GM18498 (cell line): Measurements from ENCODE around the gene CCL25.
"Not testable (repeated sequence)": the region's sequence is repeated elsewhere in the genome, so short reads cannot be mapped to it uniquely, and the experiment has no call there.

ENCODE experiments used
- ATAC-seq: cut with Tn5 transposase; IDR thresholded peaks from one replicate; pipeline ENCODE4 v1.9.1; 2021; ENCODE audit warnings: mild to moderate bottlenecking, moderate library complexity; ENCODE audit not compliant: unreplicated experiment

Gene CCL25, protein sequence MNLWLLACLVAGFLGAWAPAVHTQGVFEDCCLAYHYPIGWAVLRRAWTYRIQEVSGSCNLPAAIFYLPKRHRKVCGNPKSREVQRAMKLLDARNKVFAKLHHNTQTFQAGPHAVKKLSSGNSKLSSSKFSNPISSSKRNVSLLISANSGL

DNA sequence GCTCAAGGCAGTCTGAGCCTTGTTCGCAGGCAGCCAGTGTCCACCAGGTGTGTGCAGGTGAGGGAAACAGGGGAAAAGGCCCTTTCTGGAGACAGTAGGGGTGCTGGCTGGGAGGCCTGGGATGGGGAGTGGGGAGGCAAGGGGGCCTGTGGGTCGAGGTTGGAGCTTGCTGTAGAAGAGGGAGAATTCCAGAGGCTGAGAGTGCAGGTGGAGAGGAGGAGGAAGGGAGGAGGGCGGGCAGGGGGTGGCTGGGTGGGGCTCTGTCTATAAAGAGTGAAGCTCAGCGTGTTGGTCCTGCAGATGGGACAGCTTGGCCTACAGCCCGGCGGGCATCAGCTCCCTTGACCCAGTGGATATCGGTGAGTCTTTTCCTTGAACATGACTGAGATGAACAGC is at the start of gene CCL25:
TSS of gene CCL25 (plus strand) at position 297 of the 396 bp plus-strand sequence. CDS start 290 bp downstream, outside the sequence.
- ATAC-seq: no peak

DNA sequence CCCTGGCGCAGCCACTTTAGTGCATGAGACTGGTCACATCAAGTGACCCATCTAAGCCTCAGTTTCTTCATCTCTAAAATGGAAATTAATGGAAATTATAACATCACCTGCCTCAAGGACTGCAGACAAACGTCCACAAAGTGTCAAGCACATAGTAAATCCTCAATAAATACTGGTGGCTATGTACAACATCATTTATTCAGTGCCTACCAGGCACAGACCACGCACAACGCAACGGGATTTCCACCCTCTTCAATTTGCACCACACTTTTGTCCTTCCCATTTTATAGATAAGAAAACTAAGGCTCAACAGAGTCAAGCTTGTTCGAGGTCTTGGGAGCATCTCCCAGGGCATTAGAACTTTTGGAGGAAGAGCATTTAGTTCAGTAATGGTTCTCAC is 48.6 kb upstream of the CCL25 start:
- no peak for ATAC-seq

DNA sequence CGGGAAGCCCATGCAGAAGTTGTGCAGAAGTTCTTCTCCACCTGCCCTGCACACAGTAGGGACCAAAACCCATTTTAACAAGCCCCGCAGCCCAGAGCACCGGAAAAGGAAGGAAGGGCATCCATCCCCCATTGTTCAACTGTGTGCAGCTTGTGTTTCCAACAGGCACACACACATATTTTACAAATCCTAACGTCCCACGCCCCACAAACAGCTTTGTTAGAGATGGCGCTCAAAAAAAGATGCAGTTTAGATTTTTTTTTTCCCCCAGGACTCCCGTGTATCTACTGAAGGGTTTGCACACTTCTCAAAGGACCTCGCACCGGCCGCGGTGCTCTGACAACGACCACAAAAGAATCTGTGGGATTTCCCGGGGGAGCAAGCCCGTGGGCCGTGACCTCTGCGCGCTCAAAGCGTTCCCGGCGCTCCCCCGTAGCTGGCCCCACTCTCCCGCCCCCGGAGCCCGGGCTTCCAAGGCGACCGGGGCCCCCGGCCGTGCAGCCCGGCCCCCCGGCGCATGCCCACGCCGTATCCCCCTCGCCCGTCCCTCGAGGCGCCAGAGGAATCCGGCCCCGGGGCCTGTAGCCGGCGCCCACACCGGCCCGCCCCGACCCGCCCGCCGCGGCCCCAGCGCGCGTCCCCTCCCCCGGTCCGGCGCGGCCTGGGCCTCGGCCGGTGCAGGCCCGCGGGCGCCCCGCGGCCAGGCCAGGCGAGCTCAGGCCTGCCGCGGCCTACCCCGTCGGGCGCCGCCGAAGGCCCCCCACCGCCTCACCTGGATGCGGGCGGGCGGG is 47.6 kb upstream of the CCL25 start:
- ATAC-seq: peak; percentile 34

DNA sequence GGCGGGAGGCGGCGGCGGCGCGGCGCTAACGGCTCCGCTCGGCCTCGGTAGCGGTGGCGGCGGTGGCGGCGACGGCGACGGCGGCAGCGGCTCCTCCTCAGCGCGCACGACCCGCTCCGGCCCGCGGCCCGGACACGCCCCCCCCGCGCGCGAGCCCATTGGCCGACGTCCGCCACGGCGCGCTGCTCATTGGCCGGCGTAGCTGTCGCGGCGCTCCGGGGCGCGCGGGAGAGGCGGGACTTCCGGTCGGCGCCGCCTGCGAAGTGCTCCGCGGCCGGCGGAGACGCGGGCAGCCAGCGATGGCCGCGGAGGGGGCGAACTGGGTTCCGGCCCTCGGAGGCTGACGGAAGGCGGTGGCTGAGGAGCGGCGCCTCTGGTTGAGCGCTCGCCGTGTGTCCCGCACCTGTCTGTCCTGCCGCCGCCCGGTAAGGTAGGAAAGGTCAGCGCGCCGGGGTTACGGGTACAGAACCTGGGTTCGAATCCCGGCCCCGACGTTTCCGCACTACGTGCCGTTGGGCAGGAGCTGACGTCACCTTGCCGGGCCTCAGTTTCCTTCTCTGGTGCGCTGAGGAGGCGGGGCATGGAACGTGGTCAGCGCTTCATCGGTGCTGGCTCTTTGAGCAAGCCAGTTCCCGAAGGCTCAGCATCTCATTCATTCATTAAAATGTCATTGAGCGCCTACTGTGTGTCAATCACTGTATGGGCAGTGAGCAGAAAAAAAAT is 46.9 kb upstream of the CCL25 start, which contains the start of gene ELAVL1:
TSS of gene ELAVL1 (minus strand) at position 108 of the 723 bp plus-strand sequence. CDS start 13,826 bp downstream, outside the sequence.
- peak; percentile 74 for ATAC-seq

DNA sequence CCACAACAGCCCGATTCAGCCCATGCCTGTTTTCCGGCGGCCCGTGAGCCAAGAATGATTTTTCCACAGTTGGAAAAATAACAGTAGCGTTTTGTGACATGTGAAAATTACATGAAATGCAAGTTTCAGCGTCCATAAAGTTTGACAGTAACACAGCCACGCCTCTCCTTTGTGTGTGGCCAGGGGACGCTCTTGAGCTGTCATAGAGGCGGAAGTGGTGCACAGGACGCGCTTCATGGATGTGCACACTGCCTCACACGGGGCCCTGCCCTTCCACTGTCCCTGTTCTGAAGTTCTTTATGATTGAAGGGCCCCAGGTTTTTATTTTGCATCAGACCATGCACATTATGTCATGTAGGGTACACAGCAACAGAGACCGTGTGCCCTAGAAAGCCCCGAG is 34.8 kb upstream of the CCL25 start:
- no peak for ATAC-seq

DNA sequence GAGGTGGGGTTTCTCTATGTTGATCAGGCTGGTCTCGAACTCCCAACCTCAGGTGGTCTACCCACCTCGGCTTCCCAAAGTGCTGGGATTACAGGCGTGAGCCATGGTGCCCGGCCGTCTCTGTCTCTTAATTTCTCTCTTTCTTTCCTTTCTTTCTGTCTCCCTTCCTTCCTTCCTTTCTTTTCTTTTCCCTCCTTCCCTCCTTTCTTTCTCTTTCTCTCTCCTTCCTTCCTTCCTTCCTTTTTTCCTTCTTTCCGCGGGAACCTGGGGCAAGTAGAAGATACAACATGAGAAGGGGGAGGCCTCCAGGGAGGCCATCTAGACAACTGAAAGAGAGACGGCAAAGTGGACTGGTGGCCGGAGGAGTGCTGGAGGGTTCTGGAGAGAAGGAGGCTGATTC is 31.9 kb upstream of the CCL25 start:
- no peak for ATAC-seq

DNA sequence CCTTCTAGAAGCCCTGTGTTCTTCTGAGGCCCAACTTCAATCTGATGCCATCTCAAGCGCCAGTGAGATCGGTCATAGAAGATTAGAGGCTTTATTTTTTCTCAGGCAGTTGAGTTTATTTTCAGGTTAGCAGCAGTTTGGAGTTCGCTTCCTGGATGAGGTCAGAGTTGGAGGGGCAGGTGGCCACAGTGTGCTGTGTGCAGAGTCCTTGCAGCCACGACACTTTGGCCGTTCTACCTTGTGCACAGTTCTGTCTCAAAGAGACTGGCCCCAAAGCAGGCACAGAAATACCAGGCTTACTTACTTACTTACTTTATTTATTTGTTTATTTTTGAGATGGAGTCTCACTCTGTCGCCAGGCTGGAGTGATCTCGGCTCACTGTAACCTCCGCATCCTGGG is 31.2 kb upstream of the CCL25 start:
- ATAC-seq: no peak

DNA sequence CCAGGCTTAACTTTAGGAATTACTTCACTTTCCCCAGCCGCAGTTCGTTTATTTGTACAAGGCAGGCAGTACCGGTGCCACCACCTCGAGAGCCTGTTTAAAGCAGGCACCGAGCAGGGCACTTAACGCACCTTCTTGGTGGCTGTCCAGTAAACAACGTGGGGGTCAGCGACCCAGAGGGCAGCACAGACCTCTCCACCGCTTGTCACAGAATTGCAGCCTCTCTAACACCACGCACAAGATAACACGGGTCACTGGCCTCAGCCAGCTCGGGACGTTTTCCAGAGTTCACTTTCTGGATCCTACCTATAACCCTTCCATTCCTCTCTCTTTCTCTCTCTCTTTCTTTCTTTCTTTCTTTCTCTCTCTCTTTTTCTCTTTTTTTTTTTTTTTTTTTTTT is 30.3 kb upstream of the CCL25 start:
- no peak for ATAC-seq

DNA sequence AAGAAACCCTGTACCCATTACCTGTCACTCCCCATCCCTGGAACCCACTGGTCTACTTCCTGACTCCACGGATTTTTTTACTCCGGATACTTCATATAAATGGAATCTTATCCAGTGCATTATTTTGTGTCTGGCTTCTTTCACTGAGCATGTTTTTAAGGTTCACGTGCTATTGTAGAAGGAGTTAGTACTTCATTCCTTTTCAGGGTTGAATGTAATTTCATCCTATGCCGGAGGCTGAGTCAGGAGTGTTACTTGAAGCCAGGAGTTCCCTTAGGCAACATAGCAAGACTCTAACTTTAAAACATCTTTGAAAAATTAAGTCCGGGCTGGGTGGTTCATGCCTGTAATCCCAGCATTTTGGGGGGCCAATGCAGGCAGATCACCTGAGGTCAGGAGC is 29.2 kb upstream of the CCL25 start:
- no peak for ATAC-seq

DNA sequence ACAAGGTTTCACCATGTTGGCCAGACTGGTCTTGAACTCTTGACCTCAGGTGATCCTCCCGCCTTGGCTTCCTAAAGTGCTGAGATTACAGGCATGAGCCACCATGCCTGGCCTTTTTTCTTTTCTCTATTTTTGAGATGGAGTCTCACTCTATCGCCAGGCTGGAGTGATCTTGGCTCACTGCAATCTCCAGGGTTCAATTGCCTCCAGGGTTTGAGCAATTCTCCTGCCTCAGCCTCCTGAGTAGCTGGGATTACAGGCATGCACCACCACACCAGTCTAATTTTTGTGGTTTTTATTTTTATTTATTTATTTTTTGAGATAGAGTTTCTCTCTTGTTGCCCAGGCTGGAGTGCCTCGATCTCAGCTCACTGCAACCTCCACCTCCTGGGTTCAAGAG is 28.3 kb upstream of the CCL25 start:
- not testable (repeated sequence) for ATAC-seq

DNA sequence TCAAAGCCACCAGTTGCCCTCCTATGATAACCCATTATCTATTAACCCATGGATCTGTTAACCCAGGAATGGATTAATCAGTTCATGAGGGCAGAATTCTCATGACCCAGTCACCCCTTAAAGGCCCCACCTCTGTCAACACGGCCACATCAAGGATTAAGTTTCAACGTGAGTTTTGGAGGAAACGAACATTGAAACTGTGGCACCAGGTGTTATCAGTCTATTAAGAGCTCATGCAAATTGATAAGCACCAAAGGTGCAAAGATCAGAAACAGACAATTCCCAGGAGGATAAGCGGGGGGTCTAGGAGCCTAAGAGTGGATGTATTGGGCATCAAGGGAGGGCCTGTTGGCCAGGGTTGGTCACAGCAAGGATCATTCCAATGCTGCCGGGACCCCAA is 27.2 kb upstream of the CCL25 start:
- ATAC-seq: no peak

DNA sequence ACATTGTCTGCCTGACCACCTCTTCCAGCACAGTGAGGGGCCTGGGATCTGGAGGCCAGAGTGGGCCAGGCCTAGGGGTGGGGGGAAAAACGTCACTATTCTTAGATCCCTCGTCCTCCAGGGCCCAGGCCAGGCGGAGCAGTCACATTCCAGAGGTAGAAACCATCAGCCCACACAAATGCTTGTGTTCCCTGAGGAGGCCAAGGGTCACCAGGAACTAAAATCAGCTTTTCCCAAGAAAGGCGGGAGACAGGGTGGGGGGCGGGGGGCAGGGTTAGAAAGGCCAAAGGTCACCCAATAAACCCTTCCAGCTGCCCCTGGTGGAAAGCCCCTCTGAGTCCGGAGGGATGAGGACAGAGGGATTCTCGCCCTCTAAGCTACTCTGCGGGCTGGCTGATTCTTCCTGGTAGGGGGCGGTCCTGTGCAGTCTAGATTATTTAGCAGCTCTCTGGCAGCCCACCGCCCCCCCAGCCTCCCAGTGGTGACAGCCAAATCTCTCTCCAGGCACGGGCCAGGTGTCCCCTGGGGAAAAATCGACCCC is 23.5 kb upstream of the CCL25 start:
- ATAC-seq: no peak

DNA sequence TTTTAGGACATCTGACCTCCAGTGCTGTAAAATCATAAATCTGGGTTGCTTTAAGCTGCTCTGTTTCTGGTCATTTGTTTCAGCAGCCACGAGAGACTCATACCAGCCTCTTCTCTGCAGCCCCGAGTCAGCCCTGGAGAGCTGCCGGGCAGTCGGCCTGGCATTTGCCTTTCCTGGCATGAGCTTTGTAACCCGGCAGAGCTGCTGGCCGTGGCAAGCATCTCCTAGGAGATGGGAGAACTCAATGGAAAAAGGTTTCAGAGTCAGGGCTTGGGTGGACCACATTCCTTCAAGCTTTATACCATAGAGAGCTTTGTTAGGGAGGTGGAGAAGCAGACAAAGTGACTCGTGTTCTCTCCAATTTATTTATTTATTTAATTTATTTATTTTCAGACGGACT is 21.6 kb upstream of the CCL25 start:
- ATAC-seq: no peak

DNA sequence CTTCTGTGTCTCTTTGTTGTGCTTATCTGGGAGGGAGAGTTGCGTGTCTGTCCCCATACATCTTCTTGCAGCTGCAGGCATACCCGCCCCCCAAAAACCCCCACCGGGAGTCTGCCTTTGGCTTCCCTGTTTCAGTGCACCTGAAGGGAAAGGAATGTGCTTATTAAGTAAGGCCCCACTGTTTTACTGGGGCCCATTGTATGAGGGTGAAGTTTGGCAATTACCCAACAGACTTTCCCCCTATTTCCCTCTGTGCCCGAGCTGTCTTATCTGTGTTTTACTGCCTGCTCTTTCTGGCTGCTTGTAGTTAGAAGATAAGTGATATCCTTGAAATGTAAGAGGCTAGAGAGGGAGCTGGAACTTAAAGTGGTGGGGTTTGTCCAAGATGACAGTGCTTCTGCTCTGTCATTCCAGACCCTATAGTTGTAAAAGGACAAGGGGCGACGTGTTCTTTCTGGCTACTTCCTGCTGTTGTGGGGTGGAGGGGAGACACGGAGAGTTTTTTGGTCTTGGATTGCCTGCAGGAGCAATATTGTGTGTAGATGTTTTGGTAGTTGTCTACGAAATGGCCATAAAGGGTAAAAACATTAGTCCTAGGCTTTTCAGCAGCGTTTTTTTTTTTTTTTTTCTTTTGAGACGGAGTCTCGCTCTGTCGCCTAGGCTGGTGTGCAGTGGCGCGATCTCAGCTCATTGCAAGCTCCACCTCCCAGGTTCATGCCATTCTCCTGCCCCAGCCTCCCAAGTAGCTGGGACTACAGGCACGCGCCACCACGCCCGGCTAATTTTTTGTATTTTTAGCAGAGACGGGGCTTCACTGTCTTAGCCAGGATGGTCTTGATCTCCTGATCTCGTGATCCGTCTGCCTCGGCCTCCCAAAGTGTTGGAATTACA is 19.0 kb upstream of the CCL25 start:
- not testable (repeated sequence) for ATAC-seq

DNA sequence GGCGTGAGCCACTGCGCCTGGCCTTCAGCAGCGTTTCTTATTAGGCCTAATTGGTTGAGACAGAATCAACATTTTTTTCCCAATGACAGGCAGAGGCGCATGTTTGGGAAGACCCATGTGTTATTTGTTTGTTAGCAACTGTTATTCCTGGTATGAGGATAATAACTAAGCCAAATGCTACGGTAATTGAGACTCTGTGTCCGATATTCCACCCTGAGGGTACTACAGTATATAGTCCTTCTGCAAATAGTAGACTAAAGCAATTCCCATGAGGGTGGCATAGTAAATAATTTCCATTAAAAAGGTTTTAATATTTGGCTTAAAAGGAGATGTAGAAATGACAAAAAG is 18.4 kb upstream of the CCL25 start:
- ATAC-seq: no peak

DNA sequence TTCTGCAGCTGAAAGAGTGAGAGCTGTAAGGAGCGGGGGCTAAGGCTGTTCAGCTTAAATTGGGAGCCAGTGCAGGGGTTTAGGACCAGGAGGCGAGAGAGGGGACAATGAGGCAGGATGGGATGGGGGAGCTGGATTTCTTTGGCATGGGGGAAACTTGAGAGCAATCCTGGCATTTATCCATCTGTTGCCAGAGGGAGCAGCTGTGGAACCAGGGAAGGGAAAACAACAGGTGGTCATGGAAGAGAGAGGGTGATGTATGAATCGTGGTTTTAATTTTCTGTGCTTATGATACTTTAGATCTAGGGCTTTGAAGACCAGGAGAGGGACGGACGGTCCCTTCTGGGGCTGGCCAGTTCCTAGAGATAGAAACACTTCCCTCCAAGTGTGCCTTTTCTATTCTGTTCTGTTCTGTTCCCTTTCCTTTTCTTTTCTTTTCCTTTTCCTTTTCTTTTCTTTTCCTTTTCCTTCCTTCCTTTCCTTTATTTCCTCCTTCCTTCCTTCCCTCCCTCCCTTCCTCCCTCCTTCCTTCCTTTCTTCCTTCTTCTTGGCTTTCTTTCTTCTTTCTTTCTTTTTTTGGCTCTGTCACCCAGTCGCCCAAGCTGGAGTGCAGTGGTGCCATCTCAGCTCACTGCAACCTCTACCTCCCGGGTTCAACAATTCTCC is 16.0 kb upstream of the CCL25 start:
- ATAC-seq: no peak

DNA sequence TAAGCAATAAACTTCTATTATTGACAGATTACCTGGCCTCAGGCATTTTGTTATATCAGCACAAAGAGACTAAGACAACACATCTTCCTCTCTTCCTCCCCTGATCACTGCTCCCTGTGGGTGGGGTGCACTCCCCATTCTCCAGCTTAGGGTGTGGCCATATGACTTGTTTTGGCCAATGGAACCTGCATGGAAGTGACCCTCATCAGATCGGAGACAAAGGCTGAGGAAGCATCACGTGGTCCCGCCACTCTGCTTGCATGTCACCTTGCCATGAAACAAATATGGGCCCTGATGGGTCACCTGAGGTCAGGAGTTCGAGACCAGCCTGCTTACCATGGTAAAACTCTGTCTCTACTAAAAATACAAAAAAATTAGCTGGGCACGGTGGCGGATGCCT is 13.7 kb upstream of the CCL25 start:
- ATAC-seq: no peak

DNA sequence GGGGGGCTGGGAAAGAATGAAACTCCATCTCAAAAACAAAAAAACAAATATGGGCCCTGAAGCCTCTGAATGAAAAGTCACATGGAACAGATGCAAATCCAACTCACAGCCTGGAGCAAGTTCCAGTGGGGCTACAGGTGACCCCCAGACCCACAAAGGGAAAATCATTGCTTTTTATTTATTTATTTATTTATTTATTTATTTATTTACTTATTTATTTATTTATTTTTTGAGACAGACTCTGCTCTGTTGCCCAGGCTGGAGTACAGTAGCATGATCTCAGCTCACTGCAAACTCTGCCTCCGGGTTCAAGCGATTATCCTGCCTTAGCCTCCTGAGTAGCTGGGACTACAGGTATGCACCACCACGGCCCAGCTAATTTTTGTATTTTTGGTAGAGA is 13.3 kb upstream of the CCL25 start:
- ATAC-seq: no peak

DNA sequence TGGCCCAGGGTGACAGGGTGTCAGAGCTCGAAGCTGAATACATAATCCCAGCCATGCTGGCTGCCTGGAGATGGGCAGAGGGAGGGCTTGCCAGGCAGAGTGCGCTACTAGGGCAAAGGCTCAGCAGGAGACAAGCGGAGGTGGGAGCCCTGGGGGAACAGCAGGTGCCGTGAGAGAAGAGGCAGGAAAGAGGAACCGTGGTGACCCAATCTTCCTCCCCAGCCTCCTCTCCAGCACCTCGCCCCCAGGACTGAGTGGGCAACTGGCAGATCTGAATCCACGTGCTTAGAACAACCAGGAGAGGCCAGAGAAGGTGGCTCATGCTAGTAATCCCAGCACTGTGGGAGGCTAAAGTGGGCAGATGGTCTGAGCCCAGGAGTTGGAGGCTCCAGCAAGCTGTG is 11.0 kb upstream of the CCL25 start:
- no peak for ATAC-seq

DNA sequence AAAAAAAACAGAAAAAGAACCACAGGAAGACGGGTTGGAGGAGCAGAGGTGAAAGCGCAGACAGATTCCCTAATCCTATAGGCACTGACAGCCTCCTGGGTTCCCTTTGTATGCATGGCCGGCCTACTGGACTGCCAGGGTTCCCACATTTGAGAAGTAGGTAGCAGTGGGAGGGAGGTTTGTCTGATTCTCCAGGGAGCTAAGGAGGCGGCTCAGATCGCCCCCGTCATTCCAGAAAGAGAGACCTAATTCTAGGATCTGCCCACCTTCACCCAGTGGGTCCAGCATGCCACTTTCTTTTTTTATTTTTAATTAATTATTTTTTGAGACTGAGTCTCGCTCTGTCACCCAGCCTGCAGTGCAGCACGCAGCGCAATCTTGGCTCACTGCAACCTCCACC is 9.7 kb upstream of the CCL25 start:
- ATAC-seq: no peak
